Mucosa of gallbladder (tissue), 1 donor: ENCODE measurements around the gene MIA2. TPM values are rescaled to one million over a fixed set of nuclear protein-coding genes. Genes with fewer than 3 reads are reported as not detected.
"Not testable (repeated sequence)": the region's sequence is repeated elsewhere in the genome, so short reads cannot be mapped to it uniquely, and the experiment has no call there.

Source experiments
- DNase-seq: peaks from one replicate; pipeline ENCODE4 v3.0.0-alpha.2; 2020; ENCODE audit warnings: low spot score
- total RNA-seq: library from RNA; stranded (reverse); gene quantifications from one replicate; pipeline ENCODE4 v1.2.1, GENCODE V29; 2021
- donor health status: DM: no; HTN: no; CAD: no.

The MIA2 gene, protein sequence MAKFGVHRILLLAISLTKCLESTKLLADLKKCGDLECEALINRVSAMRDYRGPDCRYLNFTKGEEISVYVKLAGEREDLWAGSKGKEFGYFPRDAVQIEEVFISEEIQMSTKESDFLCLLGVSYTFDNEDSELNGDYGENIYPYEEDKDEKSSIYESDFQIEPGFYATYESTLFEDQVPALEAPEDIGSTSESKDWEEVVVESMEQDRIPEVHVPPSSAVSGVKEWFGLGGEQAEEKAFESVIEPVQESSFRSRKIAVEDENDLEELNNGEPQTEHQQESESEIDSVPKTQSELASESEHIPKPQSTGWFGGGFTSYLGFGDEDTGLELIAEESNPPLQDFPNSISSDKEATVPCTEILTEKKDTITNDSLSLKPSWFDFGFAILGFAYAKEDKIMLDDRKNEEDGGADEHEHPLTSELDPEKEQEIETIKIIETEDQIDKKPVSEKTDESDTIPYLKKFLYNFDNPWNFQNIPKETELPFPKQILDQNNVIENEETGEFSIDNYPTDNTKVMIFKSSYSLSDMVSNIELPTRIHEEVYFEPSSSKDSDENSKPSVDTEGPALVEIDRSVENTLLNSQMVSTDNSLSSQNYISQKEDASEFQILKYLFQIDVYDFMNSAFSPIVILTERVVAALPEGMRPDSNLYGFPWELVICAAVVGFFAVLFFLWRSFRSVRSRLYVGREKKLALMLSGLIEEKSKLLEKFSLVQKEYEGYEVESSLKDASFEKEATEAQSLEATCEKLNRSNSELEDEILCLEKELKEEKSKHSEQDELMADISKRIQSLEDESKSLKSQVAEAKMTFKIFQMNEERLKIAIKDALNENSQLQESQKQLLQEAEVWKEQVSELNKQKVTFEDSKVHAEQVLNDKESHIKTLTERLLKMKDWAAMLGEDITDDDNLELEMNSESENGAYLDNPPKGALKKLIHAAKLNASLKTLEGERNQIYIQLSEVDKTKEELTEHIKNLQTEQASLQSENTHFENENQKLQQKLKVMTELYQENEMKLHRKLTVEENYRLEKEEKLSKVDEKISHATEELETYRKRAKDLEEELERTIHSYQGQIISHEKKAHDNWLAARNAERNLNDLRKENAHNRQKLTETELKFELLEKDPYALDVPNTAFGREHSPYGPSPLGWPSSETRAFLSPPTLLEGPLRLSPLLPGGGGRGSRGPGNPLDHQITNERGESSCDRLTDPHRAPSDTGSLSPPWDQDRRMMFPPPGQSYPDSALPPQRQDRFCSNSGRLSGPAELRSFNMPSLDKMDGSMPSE (N-terminal part only)
- total RNA-seq = 81.7 TPM

GRCh38 chr14:39233680-39234326 lies at the start of gene MIA2:
Gene MIA2, plus strand, starts transcription at chr14:39233915. Its CDS starts 200 bp downstream, at chr14:39234115.
- DNase-seq = no peak

DNA sequence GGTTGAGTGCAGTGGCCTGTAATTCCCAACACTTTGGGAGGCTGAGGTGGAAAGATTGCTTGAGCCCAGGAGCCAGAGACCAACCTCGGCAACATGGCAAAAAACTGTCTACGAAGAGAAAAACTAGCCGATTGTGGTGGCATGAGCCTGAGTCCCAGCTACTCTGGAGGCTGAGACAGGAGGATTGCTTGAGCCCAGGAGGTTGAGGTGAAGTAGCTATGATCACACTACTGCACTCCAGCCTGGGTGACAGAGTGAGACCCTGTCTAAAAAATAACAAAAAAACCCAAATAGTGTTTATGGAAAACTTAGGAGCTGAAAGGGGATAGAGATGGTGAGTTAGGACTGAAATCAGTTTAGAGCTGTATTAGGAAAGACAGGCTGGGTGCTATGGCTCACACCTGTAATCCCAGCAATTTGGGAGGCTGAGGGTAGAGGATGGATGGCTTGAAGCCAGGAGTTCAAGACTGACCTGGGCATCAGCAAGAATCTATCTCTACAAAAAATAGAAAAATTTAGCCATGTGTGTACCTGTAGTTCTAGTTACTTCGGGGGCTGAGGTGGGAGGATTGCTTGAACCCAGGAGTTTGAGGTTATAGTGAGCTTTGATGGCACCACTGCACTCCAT lies 49.0 kb upstream of the MIA2 start:
- DNase-seq = no peak

- DNase-seq = no peak
Observed at GRCh38 chr14:39185256-39186049, 48.3 kb upstream of the MIA2 start.

GRCh38 chr14:39186941-39187525 lies 46.7 kb upstream of the MIA2 start:
- no peak for DNase-seq

DNA sequence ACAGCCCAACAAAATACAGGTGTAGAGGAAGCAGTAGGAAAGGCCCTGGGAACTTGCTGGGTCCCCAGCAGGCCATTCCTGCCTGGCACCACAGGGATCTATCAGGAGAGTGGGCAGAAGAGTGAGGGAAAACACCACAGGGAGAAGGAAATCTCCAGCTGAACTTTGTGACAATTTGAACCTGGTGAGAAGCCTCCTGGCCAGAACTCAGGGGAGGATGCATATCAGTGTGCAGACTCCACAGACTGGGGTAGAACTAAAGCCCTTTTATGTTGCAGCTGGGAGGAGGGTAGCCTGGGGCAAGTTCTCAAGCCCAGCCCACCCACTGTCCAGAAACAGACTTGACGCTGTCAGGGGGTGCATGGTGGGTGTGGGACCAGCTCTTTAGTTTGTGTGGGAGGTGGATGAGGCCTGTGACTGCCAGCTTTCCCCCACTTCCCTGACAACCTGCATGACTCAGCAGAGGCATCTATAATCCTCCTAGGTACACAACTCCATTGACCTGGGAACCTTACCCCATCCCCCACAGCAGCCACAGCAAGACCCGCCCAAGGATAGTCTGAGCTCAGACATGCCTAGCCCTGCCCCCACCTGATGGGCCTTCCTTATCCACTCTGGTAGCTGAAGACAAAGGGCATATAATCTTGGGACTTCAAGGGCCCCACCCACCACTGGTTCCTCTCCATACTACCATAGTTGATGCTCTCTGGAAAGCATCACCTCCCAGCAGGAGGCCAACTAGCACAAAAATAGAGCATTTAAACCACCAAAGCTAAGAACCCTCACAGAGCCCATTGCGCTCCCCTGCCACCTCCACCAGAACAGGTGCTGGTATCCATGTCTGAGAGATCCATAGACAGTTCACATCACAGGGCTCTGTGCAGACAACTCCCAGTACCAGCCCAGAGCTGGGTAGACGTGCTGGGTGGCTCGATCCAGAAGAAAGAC lies 29.8 kb upstream of the MIA2 start:
- DNase-seq = no peak

DNA sequence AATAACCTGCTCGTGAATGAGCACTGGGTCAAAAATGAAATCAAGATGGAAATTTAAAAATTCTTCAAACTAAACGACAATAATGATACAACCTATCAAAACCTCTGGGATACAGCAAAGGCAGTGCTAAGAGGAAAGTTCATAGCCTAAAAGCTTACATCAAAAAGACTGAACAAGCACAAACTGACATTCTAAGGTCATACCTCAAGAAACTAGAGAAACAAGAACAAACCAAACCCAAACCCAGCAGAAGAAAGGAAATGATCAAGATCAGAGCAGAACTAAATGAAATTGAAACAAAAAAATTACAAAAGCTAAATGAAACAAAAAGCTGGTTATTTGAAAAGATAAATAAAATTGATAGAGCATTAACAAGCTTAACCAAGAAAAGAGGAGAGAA lies 26.3 kb upstream of the MIA2 start:
- DNase-seq = not testable (repeated sequence)

DNA sequence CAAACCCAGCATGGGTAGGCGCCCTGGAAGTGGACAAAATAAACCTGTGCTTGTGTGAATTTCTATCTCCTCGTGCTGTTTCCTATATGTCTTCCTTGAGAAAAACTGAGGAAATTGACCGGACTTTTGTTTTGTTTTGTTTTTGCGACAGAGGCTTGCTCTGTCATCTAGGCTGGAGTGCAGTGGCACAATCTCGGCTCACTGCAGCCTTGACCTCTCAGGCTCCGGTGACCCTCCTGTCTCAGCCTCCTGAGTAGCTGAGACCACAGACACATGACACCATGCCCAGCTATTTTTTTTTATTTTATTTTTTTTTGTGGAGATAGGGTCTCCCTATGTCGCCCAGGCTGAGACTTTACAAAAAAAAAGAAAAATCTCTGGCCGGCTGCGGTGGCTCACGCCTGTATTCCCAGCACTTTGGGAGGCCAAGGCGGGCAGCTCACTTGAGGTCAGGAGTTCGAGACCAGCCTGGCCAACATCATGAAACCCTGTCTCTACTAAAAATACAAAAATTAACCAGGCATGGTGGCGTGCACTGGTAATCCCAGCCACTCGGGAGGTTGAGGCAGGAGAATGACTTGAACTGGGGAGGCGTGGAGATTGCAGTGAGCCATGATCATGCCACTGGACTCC lies 22.5 kb upstream of the MIA2 start:
- no peak for DNase-seq

GRCh38 chr14:39212034-39212433 lies 21.7 kb upstream of the MIA2 start:
- no peak for DNase-seq

- no peak for DNase-seq
Observed at GRCh38 chr14:39212693-39213092, 21.0 kb upstream of the MIA2 start.

GRCh38 chr14:39217214-39217879 lies 16.4 kb upstream of the MIA2 start:
- DNase-seq = no peak

DNA sequence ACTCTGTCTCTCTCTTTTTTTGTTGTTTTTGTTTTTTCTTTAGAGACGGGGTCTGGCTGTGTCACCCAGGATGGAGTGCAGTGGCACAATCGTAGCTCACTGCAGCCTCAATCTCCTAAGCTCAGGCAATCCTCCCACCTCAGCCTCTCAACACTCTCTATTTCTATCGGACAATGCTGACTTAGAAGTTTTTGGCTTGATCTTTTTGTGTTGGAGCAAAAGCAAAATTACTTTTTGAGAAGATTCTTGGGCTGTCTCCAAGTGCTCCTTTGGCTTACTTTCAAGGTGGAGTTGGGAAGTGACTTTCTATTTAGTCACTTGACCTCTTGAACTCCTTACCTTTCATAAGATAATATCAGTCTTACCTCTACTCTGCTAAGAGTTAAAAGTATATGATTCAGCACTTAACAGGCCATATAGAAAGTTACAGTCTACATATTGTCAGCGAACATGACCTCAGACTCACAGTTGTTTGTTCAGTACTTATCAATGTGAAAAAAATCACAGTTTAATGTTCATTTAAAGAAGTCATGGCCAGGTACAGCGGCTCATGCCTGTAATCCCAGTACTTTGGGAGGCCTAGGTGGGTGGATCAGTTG lies 15.4 kb upstream of the MIA2 start:
- DNase-seq = no peak

DNA sequence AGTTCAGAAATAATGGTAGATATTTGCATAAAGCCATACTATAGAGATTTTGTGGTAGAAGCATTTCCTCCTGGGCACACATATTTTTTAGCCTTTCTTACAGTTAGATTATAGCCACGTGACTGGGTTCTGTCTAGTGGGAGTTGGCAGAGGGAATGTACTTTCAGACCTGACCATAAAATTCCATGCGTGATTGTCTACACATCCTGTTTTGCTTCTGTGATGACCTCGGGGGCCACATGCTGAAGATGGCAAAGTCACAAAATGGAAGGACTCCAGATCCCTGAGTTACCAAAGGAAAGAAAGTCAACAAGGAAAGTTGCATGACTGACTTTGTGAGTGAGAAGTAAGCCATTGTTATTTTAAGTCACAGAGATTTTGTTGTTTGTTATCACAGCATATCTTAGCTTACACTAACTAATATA lies 14.6 kb upstream of the MIA2 start:
- DNase-seq = no peak

- not testable (repeated sequence) for DNase-seq
Observed at GRCh38 chr14:39220473-39220872, 13.2 kb upstream of the MIA2 start.

GRCh38 chr14:39228044-39228443 lies 5.7 kb upstream of the MIA2 start:
- no peak for DNase-seq

DNA sequence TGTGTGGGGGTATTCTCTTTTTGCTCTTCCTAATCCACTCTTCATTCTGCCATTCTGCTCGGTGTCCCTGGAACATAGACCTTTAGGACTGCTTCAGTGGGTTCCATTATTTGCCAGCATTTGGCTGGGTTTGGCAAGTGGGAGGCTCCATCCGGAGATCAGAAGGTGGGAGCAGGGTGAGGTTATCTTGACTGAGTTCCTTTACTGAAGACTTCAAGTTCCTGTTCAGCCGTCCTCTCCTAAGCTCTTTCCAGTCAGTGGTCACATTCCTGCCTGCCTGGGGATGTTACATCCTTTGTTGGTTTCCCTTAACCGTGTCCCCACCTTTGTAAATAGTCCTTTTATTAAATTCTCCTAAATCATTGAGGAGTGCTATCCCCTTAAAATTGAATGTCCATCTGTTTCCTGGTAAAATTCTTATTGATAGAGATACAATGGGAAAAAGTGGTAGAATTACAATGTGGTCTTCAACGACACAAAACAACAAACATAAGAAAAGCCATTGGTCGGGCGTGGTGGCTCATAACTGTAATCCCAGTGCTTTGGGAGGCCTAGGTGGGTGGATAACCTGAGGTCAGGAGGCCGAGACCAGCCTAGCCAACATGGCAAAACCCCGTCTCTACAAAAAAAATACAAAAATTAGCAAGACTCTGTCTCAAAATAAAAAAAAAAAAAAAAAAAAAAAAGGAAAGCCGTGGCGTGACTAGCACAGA lies 5.0 kb upstream of the MIA2 start:
- DNase-seq = no peak

DNA sequence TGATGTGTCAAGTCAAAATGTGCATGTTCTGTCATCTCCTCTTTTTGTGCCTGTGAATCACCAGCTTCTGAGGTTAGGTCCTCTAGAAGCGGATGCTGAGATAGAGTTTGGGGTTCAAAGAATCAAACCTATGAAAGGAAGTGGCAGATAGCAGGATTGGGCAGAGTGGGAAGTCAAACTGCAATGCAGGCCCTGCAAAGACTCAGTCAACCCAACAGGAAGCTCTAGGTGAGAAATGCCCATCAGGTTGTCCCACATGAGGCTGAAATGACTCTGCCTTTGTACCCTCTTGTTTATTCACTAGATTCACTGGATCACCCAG lies 4.5 kb upstream of the MIA2 start:
- no peak for DNase-seq
